HepG2 (cell line): ENCODE data around the gene SP1. TPM values are rescaled to one million over a fixed set of nuclear protein-coding genes. Genes with fewer than 3 reads are reported as not detected.

ENCODE experiments used
- ATAC-seq: fragments of 200-7000 bp; cut with Tn5 transposase; 3 replicates; pipeline ENCODE4 v1.9.1; 2020; ENCODE audit warnings: mild to moderate bottlenecking, moderate library complexity
- BruUV-seq: library from RNA; stranded (reverse); fragments of 400-500 nt; replicated peaks from 2 replicates; lab custom pipeline; 2021; lab: Mats Ljungman, UMichigan
- CTCF ChIA-PET: fragments of 300-600 bp; formaldehyde crosslinking; extraction: SDS; loops from one replicate; lab custom pipeline; 2021; ENCODE audit warnings: low total read pairs, inconsistent platforms, low intra/inter-chr PET ratio; lab: Yijun Ruan, JAX
- POLR2A ChIA-PET: fragments of 350-600 bp; sonication (Branson Sonifier 250); formaldehyde crosslinking; loops from one replicate; lab custom pipeline; 2020; ENCODE audit warnings: antibody characterized with exemption, inconsistent platforms; lab: Yijun Ruan, JAX
- DNase-seq: peaks from one replicate; pipeline ENCODE4 v3.0.0-alpha.2; 2015; ENCODE audit warnings: low spot score
- FAIRE-seq: peaks from 3 replicates; lab custom pipeline; 2011; peaks lifted over from hg19 to GRCh38; lab: Jason Lieb, UNC
- H2AFZ ChIP-seq: one replicate; pipeline ENCODE4 v1.6.1; 2011; ENCODE audit warnings: low read length, inconsistent platforms
- H3K27ac ChIP-seq: fragments of 300-600 bp; 3 replicates; pipeline ENCODE4 v1.8.0; 2011; ENCODE audit warnings: mixed run types, mild to moderate bottlenecking, mixed read lengths, low read length, inconsistent platforms; ENCODE audit not compliant: insufficient read depth; ENCODE audit errors: extremely low read length
- H3K27me3 ChIP-seq, 2 experiments: fragments of 200-600 bp in 1 of 2; 2 replicates in 1 of 2; 3 replicates in 1 of 2; pipeline versions ENCODE4 v1.6.0 to v1.8.0; 2011; ENCODE audit warnings: low read length in 2 of 2, mild to moderate bottlenecking in 2 of 2, moderate library complexity in 2 of 2, inconsistent platforms in 1 of 2; ENCODE audit not compliant: insufficient read depth in 2 of 2, control insufficient read depth in 1 of 2
- H3K36me3 ChIP-seq, 2 experiments: fragments of 200-600 bp in 1 of 2; replicated peaks in 1 of 2; 2 replicates in 1 of 2; 3 replicates in 1 of 2; pipeline versions ENCODE4 v1.5.1 to v1.8.0; 2011; ENCODE audit warnings: low read length in 2 of 2, inconsistent platforms in 1 of 2; ENCODE audit not compliant: insufficient read depth in 2 of 2, control insufficient read depth in 1 of 2
- H3K4me1 ChIP-seq: 2 replicates; pipeline ENCODE4 v1.5.1; 2012; ENCODE audit warnings: low read length, inconsistent platforms; ENCODE audit not compliant: insufficient read depth
- H3K4me2 ChIP-seq: 2 replicates; pipeline ENCODE4 v1.6.0; 2011; ENCODE audit warnings: low read depth, low read length, inconsistent platforms
- H3K4me3 ChIP-seq, 3 experiments: fragments of 200-600 bp in 1 of 3; sonication (generic), shearing (Covaris generic) in 1 of 3; replicated peaks in 1 of 3; 2 replicates each; pipeline ENCODE4 v1.5.1; 2011 to 2016; ENCODE audit warnings: low read length in 3 of 3, inconsistent platforms in 2 of 3, low read depth in 2 of 3, mild to moderate bottlenecking in 2 of 3, control low read depth in 1 of 3, mixed read lengths in 1 of 3; ENCODE audit not compliant: insufficient read depth in 1 of 3
- H3K79me2 ChIP-seq: one replicate; pipeline ENCODE4 v1.6.1; 2011; ENCODE audit warnings: low read length, inconsistent platforms; ENCODE audit not compliant: insufficient read depth
- H3K9ac ChIP-seq: 2 replicates; pipeline ENCODE4 v1.6.0; 2011; ENCODE audit warnings: mild to moderate bottlenecking, low read depth, low read length, inconsistent platforms; ENCODE audit not compliant: insufficient read depth
- H3K9me3 ChIP-seq: 2 replicates; pipeline ENCODE4 v1.5.1; 2012; ENCODE audit warnings: mild to moderate bottlenecking, low read length
- H4K20me1 ChIP-seq: 2 replicates; pipeline ENCODE4 v1.6.0; 2011; ENCODE audit warnings: inconsistent platforms, mild to moderate bottlenecking, low read length, moderate library complexity; ENCODE audit not compliant: insufficient read depth
- HHEX ChIP-seq: IDR thresholded peaks from 2 replicates; pipeline ENCODE4 v1.6.1; 2016; ENCODE audit warnings: control low read depth
- SSRP1 ChIP-seq: IDR thresholded peaks from 2 replicates; pipeline ENCODE4 v1.6.1; 2016; ENCODE audit warnings: control low read depth
- ZNF124 ChIP-seq: sonication (generic); formaldehyde crosslinking; IDR thresholded peaks from 2 replicates; pipeline ENCODE4 v1.4.0; 2020; ENCODE audit warnings: missing genetic modification reagents
- ZNF629 ChIP-seq: sonication (generic); formaldehyde crosslinking; conservative IDR thresholded peaks from 2 replicates; pipeline ENCODE4 v1.5.0; 2020; ENCODE audit warnings: missing genetic modification reagents
- WGBS: methylation state at CpG from one replicate; pipeline ENCODE4 v1.1.6; 2017; ENCODE audit warnings: low lambda C conversion rate; 5-methylcytosine and 5-hydroxymethylcytosine counted together
- in situ Hi-C: cut with HindIII; loops from 2 replicates; pipeline ENCODE4 v1.10.0; 2017; ENCODE audit warnings: low pct_unique_long_range_greater_than_20kb; ENCODE audit not compliant: extremely low pct_ligation_motif_present
- intact Hi-C: fragments of 100-400 bp; cut with micrococcal nuclease; formaldehyde crosslinking; loops from one replicate; pipeline ENCODE4 v1.10.0; 2022; ENCODE audit not compliant: unreplicated experiment
- polyA plus RNA-seq, 8 experiments: library from polyadenylated mRNA; depleted of rRNA in 3 of 8; stranded (reverse) in 7 of 8; unstranded in 1 of 8; fragments of >200 nt; fragmentation: Illumina TruSeq in 4 of 8; extraction: Trizol in 4 of 8; gene quantifications; 2 replicates each; pipeline versions ENCODE4 v1.2.1 to v1.2.3, GENCODE V29; 2011 to 2016; ENCODE audit warnings: low read depth in 4 of 8, missing spikeins in 1 of 8, mixed read lengths in 1 of 8; ENCODE audit not compliant: insufficient read depth in 1 of 8
- total RNA-seq, 5 experiments: library from RNA; depleted of rRNA; stranded (reverse); fragments of >200 nt; fragmentation: Illumina TruSeq; extraction: Trizol; gene quantifications; 2 replicates each; pipeline ENCODE4 v1.2.3, GENCODE V29; 2016; ENCODE audit warnings: low read depth in 1 of 5
- TF ChIP-seq, protein P1 (sequence below): sonication (generic); formaldehyde crosslinking; IDR thresholded peaks from 2 replicates; pipeline ENCODE4 v1.4.0; 2020; ENCODE audit warnings: missing genetic modification reagents, borderline replicate concordance
- TF ChIP-seq, protein P2 (sequence below): sonication (generic); formaldehyde crosslinking; IDR thresholded peaks from 2 replicates; pipeline ENCODE4 v1.5.0; 2020; ENCODE audit warnings: missing genetic modification reagents
- TF ChIP-seq, protein P3 (sequence below): sonication (generic); formaldehyde crosslinking; IDR thresholded peaks from 2 replicates; pipeline ENCODE4 v1.4.0; 2020; ENCODE audit warnings: missing genetic modification reagents
- TF ChIP-seq, protein P4 (sequence below): sonication (generic); formaldehyde crosslinking; IDR thresholded peaks from one replicate; pipeline ENCODE4 v1.5.1; 2020; ENCODE audit warnings: mild to moderate bottlenecking, missing genetic modification reagents; ENCODE audit errors: not compliant biosample characterization

The SP1 gene
- total and polyA plus RNA-seq, 2 of the 13 experiments (the other 11 are each of a cell fraction or from before 2014, with no cell fraction given) = 26.5 to 27.5 TPM

DNA sequence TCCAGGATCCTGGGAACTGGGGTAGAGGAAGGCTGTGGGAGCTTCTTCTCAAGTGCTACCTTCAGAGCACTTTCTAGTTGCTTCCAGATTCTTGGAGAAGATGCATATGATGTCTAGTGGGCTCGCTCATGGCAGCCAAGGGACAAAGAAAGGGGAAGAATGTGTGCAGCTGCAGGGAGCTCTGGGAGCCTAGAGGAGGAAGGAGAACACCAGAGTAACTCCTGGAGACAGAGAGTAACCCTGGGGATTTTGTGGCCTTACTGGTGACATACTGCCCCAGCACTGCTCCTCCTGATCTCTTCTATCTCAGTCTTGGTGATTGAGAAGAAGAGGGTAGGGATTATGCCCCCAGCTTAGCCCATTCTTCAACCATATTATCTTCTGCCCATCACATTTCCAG, 33.5 kb upstream of the SP1 start:
- FAIRE-seq = no peak
- intact Hi-C loops = no loop called here
- TF ChIP-seq ZNF629 = no peak
- TF ChIP-seq, protein P1, sequence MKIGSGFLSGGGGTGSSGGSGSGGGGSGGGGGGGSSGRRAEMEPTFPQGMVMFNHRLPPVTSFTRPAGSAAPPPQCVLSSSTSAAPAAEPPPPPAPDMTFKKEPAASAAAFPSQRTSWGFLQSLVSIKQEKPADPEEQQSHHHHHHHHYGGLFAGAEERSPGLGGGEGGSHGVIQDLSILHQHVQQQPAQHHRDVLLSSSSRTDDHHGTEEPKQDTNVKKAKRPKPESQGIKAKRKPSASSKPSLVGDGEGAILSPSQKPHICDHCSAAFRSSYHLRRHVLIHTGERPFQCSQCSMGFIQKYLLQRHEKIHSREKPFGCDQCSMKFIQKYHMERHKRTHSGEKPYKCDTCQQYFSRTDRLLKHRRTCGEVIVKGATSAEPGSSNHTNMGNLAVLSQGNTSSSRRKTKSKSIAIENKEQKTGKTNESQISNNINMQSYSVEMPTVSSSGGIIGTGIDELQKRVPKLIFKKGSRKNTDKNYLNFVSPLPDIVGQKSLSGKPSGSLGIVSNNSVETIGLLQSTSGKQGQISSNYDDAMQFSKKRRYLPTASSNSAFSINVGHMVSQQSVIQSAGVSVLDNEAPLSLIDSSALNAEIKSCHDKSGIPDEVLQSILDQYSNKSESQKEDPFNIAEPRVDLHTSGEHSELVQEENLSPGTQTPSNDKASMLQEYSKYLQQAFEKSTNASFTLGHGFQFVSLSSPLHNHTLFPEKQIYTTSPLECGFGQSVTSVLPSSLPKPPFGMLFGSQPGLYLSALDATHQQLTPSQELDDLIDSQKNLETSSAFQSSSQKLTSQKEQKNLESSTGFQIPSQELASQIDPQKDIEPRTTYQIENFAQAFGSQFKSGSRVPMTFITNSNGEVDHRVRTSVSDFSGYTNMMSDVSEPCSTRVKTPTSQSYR (CRISPR knock-in tag) = no peak
- no peak for TF ChIP-seq ZNF124 (CRISPR knock-in tag)
- no peak for TF ChIP-seq SSRP1
- TF ChIP-seq, protein P2, sequence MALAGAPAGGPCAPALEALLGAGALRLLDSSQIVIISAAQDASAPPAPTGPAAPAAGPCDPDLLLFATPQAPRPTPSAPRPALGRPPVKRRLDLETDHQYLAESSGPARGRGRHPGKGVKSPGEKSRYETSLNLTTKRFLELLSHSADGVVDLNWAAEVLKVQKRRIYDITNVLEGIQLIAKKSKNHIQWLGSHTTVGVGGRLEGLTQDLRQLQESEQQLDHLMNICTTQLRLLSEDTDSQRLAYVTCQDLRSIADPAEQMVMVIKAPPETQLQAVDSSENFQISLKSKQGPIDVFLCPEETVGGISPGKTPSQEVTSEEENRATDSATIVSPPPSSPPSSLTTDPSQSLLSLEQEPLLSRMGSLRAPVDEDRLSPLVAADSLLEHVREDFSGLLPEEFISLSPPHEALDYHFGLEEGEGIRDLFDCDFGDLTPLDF (CRISPR knock-in tag) = no peak
- TF ChIP-seq, protein P3, sequence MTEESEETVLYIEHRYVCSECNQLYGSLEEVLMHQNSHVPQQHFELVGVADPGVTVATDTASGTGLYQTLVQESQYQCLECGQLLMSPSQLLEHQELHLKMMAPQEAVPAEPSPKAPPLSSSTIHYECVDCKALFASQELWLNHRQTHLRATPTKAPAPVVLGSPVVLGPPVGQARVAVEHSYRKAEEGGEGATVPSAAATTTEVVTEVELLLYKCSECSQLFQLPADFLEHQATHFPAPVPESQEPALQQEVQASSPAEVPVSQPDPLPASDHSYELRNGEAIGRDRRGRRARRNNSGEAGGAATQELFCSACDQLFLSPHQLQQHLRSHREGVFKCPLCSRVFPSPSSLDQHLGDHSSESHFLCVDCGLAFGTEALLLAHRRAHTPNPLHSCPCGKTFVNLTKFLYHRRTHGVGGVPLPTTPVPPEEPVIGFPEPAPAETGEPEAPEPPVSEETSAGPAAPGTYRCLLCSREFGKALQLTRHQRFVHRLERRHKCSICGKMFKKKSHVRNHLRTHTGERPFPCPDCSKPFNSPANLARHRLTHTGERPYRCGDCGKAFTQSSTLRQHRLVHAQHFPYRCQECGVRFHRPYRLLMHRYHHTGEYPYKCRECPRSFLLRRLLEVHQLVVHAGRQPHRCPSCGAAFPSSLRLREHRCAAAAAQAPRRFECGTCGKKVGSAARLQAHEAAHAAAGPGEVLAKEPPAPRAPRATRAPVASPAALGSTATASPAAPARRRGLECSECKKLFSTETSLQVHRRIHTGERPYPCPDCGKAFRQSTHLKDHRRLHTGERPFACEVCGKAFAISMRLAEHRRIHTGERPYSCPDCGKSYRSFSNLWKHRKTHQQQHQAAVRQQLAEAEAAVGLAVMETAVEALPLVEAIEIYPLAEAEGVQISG = no peak
- TF ChIP-seq HHEX (CRISPR knock-in tag) = no peak
- TF ChIP-seq, protein P4, sequence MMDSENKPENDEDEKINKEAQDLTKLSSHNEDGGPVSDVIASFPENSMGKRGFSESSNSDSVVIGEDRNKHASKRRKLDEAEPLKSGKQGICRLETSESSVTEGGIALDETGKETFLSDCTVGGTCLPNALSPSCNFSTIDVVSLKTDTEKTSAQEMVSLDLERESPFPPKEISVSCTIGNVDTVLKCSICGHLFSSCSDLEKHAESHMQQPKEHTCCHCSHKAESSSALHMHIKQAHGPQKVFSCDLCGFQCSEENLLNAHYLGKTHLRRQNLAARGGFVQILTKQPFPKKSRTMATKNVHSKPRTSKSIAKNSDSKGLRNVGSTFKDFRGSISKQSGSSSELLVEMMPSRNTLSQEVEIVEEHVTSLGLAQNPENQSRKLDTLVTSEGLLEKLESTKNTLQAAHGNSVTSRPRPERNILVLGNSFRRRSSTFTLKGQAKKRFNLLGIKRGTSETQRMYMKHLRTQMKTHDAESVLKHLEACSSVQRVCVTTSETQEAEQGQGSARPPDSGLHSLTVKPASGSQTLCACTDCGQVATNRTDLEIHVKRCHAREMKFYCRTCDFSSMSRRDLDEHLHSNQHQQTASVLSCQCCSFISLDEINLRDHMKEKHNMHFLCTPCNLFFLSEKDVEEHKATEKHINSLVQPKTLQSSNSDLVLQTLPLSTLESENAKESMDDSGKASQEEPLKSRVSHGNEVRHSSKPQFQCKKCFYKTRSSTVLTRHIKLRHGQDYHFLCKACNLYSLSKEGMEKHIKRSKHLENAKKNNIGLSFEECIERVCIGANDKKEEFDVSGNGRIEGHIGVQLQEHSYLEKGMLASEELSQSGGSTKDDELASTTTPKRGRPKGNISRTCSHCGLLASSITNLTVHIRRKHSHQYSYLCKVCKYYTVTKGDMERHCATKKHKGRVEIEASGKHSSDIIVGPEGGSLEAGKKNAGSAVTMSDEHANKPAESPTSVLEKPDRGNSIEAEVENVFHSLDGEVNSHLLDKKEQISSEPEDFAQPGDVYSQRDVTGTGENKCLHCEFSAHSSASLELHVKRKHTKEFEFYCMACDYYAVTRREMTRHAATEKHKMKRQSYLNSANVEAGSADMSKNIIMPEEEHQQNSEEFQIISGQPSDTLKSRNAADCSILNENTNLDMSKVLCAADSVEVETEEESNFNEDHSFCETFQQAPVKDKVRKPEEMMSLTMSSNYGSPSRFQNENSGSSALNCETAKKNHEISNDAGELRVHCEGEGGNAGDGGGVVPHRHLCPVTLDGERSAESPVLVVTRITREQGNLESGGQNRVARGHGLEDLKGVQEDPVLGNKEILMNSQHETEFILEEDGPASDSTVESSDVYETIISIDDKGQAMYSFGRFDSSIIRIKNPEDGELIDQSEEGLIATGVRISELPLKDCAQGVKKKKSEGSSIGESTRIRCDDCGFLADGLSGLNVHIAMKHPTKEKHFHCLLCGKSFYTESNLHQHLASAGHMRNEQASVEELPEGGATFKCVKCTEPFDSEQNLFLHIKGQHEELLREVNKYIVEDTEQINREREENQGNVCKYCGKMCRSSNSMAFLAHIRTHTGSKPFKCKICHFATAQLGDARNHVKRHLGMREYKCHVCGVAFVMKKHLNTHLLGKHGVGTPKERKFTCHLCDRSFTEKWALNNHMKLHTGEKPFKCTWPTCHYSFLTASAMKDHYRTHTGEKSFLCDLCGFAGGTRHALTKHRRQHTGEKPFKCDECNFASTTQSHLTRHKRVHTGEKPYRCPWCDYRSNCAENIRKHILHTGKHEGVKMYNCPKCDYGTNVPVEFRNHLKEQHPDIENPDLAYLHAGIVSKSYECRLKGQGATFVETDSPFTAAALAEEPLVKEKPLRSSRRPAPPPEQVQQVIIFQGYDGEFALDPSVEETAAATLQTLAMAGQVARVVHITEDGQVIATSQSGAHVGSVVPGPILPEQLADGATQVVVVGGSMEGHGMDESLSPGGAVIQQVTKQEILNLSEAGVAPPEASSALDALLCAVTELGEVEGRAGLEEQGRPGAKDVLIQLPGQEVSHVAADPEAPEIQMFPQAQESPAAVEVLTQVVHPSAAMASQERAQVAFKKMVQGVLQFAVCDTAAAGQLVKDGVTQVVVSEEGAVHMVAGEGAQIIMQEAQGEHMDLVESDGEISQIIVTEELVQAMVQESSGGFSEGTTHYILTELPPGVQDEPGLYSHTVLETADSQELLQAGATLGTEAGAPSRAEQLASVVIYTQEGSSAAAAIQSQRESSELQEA (CRISPR knock-in tag) = no peak

More for the DNA sequence above, 33.5 kb upstream of the SP1 start:
- POLR2A ChIA-PET = interaction anchor here (1.1 kb wide), 1 partner anchor 19 kb away, joined by 3 read pairs; no protein-coding TSS in a partner anchor
- DNase-seq (no peak), ATAC-seq (no peak)
- H3K79me2 ChIP-seq = no peaks in the 10 kb centered on the region
- peaks cover 1 to 22% of the 10 kb centered on the region in 2 experiments; a peak in 4 of 5 replicates for H3K27me3 ChIP-seq
- CTCF ChIA-PET = interaction anchor here (2.5 kb wide), 1 partner anchor 75 kb away, joined by 8 read pairs; no protein-coding TSS in a partner anchor
- H3K4me2 ChIP-seq = no peak overlapping the region
- no peak overlapping the region for H3K9ac ChIP-seq
- H3K4me1 ChIP-seq = peaks cover 17% of the 10 kb centered on the region
- no peaks in the 10 kb centered on the region for H3K36me3 ChIP-seq
- H2AFZ ChIP-seq = no peak overlapping the region
- no peaks in the 10 kb centered on the region for H4K20me1 ChIP-seq
- H3K27ac ChIP-seq = no peak overlapping the region
- no peak overlapping the region for H3K4me3 ChIP-seq
- in situ Hi-C loops = loop anchor here (5.0 kb wide), 1 partner anchor 76 kb away; the partner anchor contains the start of gene AMHR2
- H3K9me3 ChIP-seq = no peaks in the 10 kb centered on the region
- BruUV-seq = no TSS peak
- 44% methylated on average over 1 of the region's 1 CpG for WGBS
